Activated CD8-positive, alpha-beta memory T cell treated with anti-CD3 and anti-CD28 coated beads, Interleukin-2, amount 50 U/mL, for 1 hour (primary cell): ENCODE data around the gene PLEKHB2.
"Not testable (repeated sequence)": the region's sequence is repeated elsewhere in the genome, so short reads cannot be mapped to it uniquely, and the experiment has no call there.

Source experiments
- DNase-seq: peaks from one replicate; pipeline ENCODE4 v3.0.0-alpha.2; 2020; ENCODE audit errors: extremely low read depth

The PLEKHB2 gene

GRCh38 chr2:131105156-131105949, at the start of gene PLEKHB2:
PLEKHB2 (plus strand) TSS chr2:131105336; CDS start chr2:131120942, 15,606 bp downstream.
- DNase-seq = peak; percentile 67

- no peak for DNase-seq
Measured at GRCh38 chr2:131056204-131056931, 48.8 kb upstream of the PLEKHB2 start.

GRCh38 chr2:131056932-131057287, 48.2 kb upstream of the PLEKHB2 start:
- DNase-seq = no peak

GRCh38 chr2:131058214-131058843, 46.8 kb upstream of the PLEKHB2 start:
- DNase-seq = no peak

- no peak for DNase-seq
Measured at GRCh38 chr2:131058920-131059319, 46.2 kb upstream of the PLEKHB2 start.

GRCh38 chr2:131063501-131064283, 41.4 kb upstream of the PLEKHB2 start:
- DNase-seq = no peak

- no peak for DNase-seq
Measured at GRCh38 chr2:131064589-131065512, 40.3 kb upstream of the PLEKHB2 start.

GRCh38 chr2:131067465-131068125, 37.5 kb upstream of the PLEKHB2 start:
- no peak for DNase-seq

- not testable (repeated sequence) for DNase-seq
Measured at GRCh38 chr2:131068172-131068571, 37.0 kb upstream of the PLEKHB2 start.

GRCh38 chr2:131075578-131075977, 29.6 kb upstream of the PLEKHB2 start:
- not testable (repeated sequence) for DNase-seq

GRCh38 chr2:131076707-131077106, 28.4 kb upstream of the PLEKHB2 start:
- DNase-seq = no peak

GRCh38 chr2:131077182-131077846, 27.8 kb upstream of the PLEKHB2 start:
- DNase-seq = no peak

- no peak for DNase-seq
Measured at GRCh38 chr2:131077966-131078365, 27.2 kb upstream of the PLEKHB2 start.

- not testable (repeated sequence) for DNase-seq
Measured at GRCh38 chr2:131079931-131080330, 25.2 kb upstream of the PLEKHB2 start.

- DNase-seq = no peak
Measured at GRCh38 chr2:131081190-131081589, 23.9 kb upstream of the PLEKHB2 start.

- no peak for DNase-seq
Measured at GRCh38 chr2:131085646-131086045, 19.5 kb upstream of the PLEKHB2 start.

GRCh38 chr2:131092458-131093005, 12.6 kb upstream of the PLEKHB2 start:
- no peak for DNase-seq

GRCh38 chr2:131093006-131093695, 12.0 kb upstream of the PLEKHB2 start, which contains the start of gene FAM168B:
FAM168B (minus strand) TSS chr2:131093460; CDS start chr2:131082646, 10,814 bp downstream.
- DNase-seq = peak; percentile 50
